ENCODE results near the gene PHLDB2.

PHLDB2 gene

GRCh38 chr3:111856501-111856900, 2.6 kb upstream of the PHLDB2 start:
- Histone ChIP-seq H3K4me3 (ENCODE audit: insufficient read length, low read depth) (no peak overlapping the region), H3K4me1 (ENCODE audit: insufficient read depth, insufficient read length) (no peaks in the 10 kb centered on the region), H3K36me3 (ENCODE audit: insufficient read depth, insufficient read length, low read length) (no peaks in the 10 kb centered on the region), H3K27me3 (ENCODE audit: insufficient read depth, insufficient read length) (peaks cover 24% of the 10 kb centered on the region), H3K9ac (ENCODE audit: insufficient read length, low read depth) (no peak overlapping the region), H3K9me3 (ENCODE audit: insufficient read depth, low read length) (no peaks in the 10 kb centered on the region)
- TF ChIP-seq YY1 (IDR thresholded peaks at IDR 0.05; ENCODE audit: insufficient read depth, insufficient read length) (no peak), ZNF274 (IDR thresholded peaks at IDR 0.05; ENCODE audit: low read depth, low read length) (no peak), SUZ12 (IDR thresholded peaks at IDR 0.05; ENCODE audit: extremely low read depth, insufficient read depth, insufficient read length) (no peak)
- no peak for DNase-seq (ENCODE audit: low read depth, low spot score)

GRCh38 chr3:111857474-111857873, 1.6 kb upstream of the PHLDB2 start:
- H3K36me3 ChIP-seq (ENCODE audit: insufficient read depth, insufficient read length, low read length), result no peaks in the 10 kb centered on the region
- H3K4me1 ChIP-seq (ENCODE audit: insufficient read depth, insufficient read length), result no peaks in the 10 kb centered on the region
- no peak overlapping the region for H3K9ac ChIP-seq (ENCODE audit: insufficient read length, low read depth)
- TF ChIP-seq SUZ12 (IDR thresholded peaks at IDR 0.05; ENCODE audit: extremely low read depth, insufficient read depth, insufficient read length), result no peak
- no peak for TF ChIP-seq YY1 (IDR thresholded peaks at IDR 0.05; ENCODE audit: insufficient read depth, insufficient read length)
- TF ChIP-seq ZNF274 (IDR thresholded peaks at IDR 0.05; ENCODE audit: low read depth, low read length), result no peak
- no peak overlapping the region for H3K4me3 ChIP-seq (ENCODE audit: insufficient read length, low read depth)
- no peak for DNase-seq (ENCODE audit: low read depth, low spot score)
- H3K27me3 ChIP-seq (ENCODE audit: insufficient read depth, insufficient read length), result peaks cover 32% of the 10 kb centered on the region
- H3K9me3 ChIP-seq (ENCODE audit: insufficient read depth, low read length), result no peaks in the 10 kb centered on the region

GRCh38 chr3:111858642-111859041, 423 bp upstream of the PHLDB2 start:
- peaks cover 41% of the 10 kb centered on the region for H3K27me3 ChIP-seq (ENCODE audit: insufficient read depth, insufficient read length)

GRCh38 chr3:111859974-111860859, 1.2 kb downstream of the PHLDB2 start:
- Histone ChIP-seq H3K4me3 (ENCODE audit: insufficient read length, low read depth) (peak overlapping the region; percentile 64), H3K27me3 (ENCODE audit: insufficient read depth, insufficient read length) (peaks cover 47% of the 10 kb centered on the region), H3K36me3 (ENCODE audit: insufficient read depth, insufficient read length, low read length) (no peaks in the 10 kb centered on the region), H3K4me1 (ENCODE audit: insufficient read depth, insufficient read length) (no peaks in the 10 kb centered on the region), H3K9me3 (ENCODE audit: insufficient read depth, low read length) (no peaks in the 10 kb centered on the region), H3K9ac (ENCODE audit: insufficient read length, low read depth) (peak overlapping the region; percentile 84)
- DNase-seq (ENCODE audit: low read depth, low spot score), result peak; percentile 95
- TF ChIP-seq SUZ12 (IDR thresholded peaks at IDR 0.05; ENCODE audit: extremely low read depth, insufficient read depth, insufficient read length), result no peak
- no peak for TF ChIP-seq ZNF274 (IDR thresholded peaks at IDR 0.05; ENCODE audit: low read depth, low read length)
- TF ChIP-seq YY1 (IDR thresholded peaks at IDR 0.05; ENCODE audit: insufficient read depth, insufficient read length), result no peak

More at GRCh38 chr3:111858642-111859041, 423 bp upstream of the PHLDB2 start:
- Histone ChIP-seq H3K4me1 (ENCODE audit: insufficient read depth, insufficient read length) (no peaks in the 10 kb centered on the region), H3K9ac (ENCODE audit: insufficient read length, low read depth) (no peak overlapping the region), H3K9me3 (ENCODE audit: insufficient read depth, low read length) (no peaks in the 10 kb centered on the region), H3K36me3 (ENCODE audit: insufficient read depth, insufficient read length, low read length) (no peaks in the 10 kb centered on the region), H3K4me3 (ENCODE audit: insufficient read length, low read depth) (peak overlapping the region; percentile 64)
- DNase-seq (ENCODE audit: low read depth, low spot score), result no peak
- no peak for TF ChIP-seq YY1 (IDR thresholded peaks at IDR 0.05; ENCODE audit: insufficient read depth, insufficient read length)
- TF ChIP-seq SUZ12 (IDR thresholded peaks at IDR 0.05; ENCODE audit: extremely low read depth, insufficient read depth, insufficient read length), result no peak
- TF ChIP-seq ZNF274 (IDR thresholded peaks at IDR 0.05; ENCODE audit: low read depth, low read length), result no peak

- Histone ChIP-seq H3K27me3 (ENCODE audit: insufficient read depth, insufficient read length) (peaks cover 47% of the 10 kb centered on the region), H3K4me3 (ENCODE audit: insufficient read length, low read depth) (peak overlapping the region; percentile 30), H3K9ac (ENCODE audit: insufficient read length, low read depth) (no peak overlapping the region), H3K36me3 (ENCODE audit: insufficient read depth, insufficient read length, low read length) (no peaks in the 10 kb centered on the region), H3K4me1 (ENCODE audit: insufficient read depth, insufficient read length) (no peaks in the 10 kb centered on the region), H3K9me3 (ENCODE audit: insufficient read depth, low read length) (no peaks in the 10 kb centered on the region)
- DNase-seq (ENCODE audit: low read depth, low spot score), result no peak
- TF ChIP-seq YY1 (IDR thresholded peaks at IDR 0.05; ENCODE audit: insufficient read depth, insufficient read length) (no peak), ZNF274 (IDR thresholded peaks at IDR 0.05; ENCODE audit: low read depth, low read length) (no peak)
Observed at GRCh38 chr3:111861391-111861790, 2.3 kb downstream of the PHLDB2 start.

- no peaks in the 10 kb centered on the region for H3K9me3 ChIP-seq (ENCODE audit: insufficient read depth, low read length)
- TF ChIP-seq SUZ12 (IDR thresholded peaks at IDR 0.05; ENCODE audit: extremely low read depth, insufficient read depth, insufficient read length) (no peak), YY1 (IDR thresholded peaks at IDR 0.05; ENCODE audit: insufficient read depth, insufficient read length) (no peak), ZNF274 (IDR thresholded peaks at IDR 0.05; ENCODE audit: low read depth, low read length) (no peak)
- H3K4me1 ChIP-seq (ENCODE audit: insufficient read depth, insufficient read length), result no peaks in the 10 kb centered on the region
- H3K27me3 ChIP-seq (ENCODE audit: insufficient read depth, insufficient read length), result peaks cover 43% of the 10 kb centered on the region
- no peak overlapping the region for H3K9ac ChIP-seq (ENCODE audit: insufficient read length, low read depth)
- H3K36me3 ChIP-seq (ENCODE audit: insufficient read depth, insufficient read length, low read length), result no peaks in the 10 kb centered on the region
- no peak overlapping the region for H3K4me3 ChIP-seq (ENCODE audit: insufficient read length, low read depth)
- DNase-seq (ENCODE audit: low read depth, low spot score), result no peak
Observed at GRCh38 chr3:111862415-111862814, 3.4 kb downstream of the PHLDB2 start.

- no peak for TF ChIP-seq YY1 (IDR thresholded peaks at IDR 0.05; ENCODE audit: insufficient read depth, insufficient read length)
- TF ChIP-seq SUZ12 (IDR thresholded peaks at IDR 0.05; ENCODE audit: extremely low read depth, insufficient read depth, insufficient read length), result no peak
- no peak for TF ChIP-seq ZNF274 (IDR thresholded peaks at IDR 0.05; ENCODE audit: low read depth, low read length)
- H3K9me3 ChIP-seq (ENCODE audit: insufficient read depth, low read length), result no peaks in the 10 kb centered on the region
- no peaks in the 10 kb centered on the region for H3K36me3 ChIP-seq (ENCODE audit: insufficient read depth, insufficient read length, low read length)
- no peaks in the 10 kb centered on the region for H3K4me1 ChIP-seq (ENCODE audit: insufficient read depth, insufficient read length)
- H3K27me3 ChIP-seq (ENCODE audit: insufficient read depth, insufficient read length), result peaks cover 43% of the 10 kb centered on the region
- no peak overlapping the region for H3K9ac ChIP-seq (ENCODE audit: insufficient read length, low read depth)
- no peak for DNase-seq (ENCODE audit: low read depth, low spot score)
- no peak overlapping the region for H3K4me3 ChIP-seq (ENCODE audit: insufficient read length, low read depth)
Observed at GRCh38 chr3:111862974-111863373, 3.9 kb downstream of the PHLDB2 start.
